OCI-LY7 (cell line): ENCODE data around the gene NEB. TPM values are rescaled to one million over a fixed set of nuclear protein-coding genes. Genes with fewer than 3 reads are reported as not detected.
A peak's percentile ranks its signal among the peaks of the same experiment; 100 is the strongest.

Source experiments
- BruUV-seq: library from RNA; stranded (reverse); fragments of 400-500 nt; replicated peaks from 2 replicates; lab custom pipeline; 2021; lab: Mats Ljungman, UMichigan
- CTCF ChIA-PET: fragments of 300-600 bp; sonication (Branson Sonifier 250); formaldehyde crosslinking; loops from one replicate; lab custom pipeline; 2022; ENCODE audit warnings: antibody characterized with exemption; ENCODE audit not compliant: unreplicated experiment; lab: Charles Lee
- POLR2A ChIA-PET: fragments of 300-600 bp; sonication (Branson Sonifier 250); formaldehyde crosslinking; loops from one replicate; lab custom pipeline; 2022; ENCODE audit warnings: antibody characterized with exemption; lab: Charles Lee
- DNase-seq: peaks from one replicate; pipeline ENCODE4 v3.0.0-alpha.2; 2015; ENCODE audit warnings: low spot score
- H2AFZ ChIP-seq: fragments of 200-600 bp; sonication (generic), shearing (Covaris generic); 2 replicates; pipeline ENCODE4 v1.6.1; 2014; ENCODE audit warnings: mild to moderate bottlenecking, antibody characterized with exemption, low read length, moderate library complexity
- H3K27ac ChIP-seq: fragments of 200-600 bp; sonication (generic); 2 replicates; pipeline ENCODE4 v1.5.1; 2014; ENCODE audit warnings: mixed run types, low read depth, mild to moderate bottlenecking, moderate library complexity, low read length, inconsistent platforms; ENCODE audit not compliant: poor library complexity, severe bottlenecking
- H3K36me3 ChIP-seq: fragments of 200-600 bp; sonication (generic); 2 replicates; pipeline ENCODE4 v1.6.1; 2014; ENCODE audit warnings: mild to moderate bottlenecking, antibody characterized with exemption, low read length, moderate library complexity, mixed read lengths; ENCODE audit not compliant: insufficient read depth
- H3K4me1 ChIP-seq: fragments of 200-600 bp; sonication (generic); 2 replicates; pipeline ENCODE4 v1.5.1; 2014; ENCODE audit warnings: mild to moderate bottlenecking, low read length; ENCODE audit not compliant: insufficient read depth, poor library complexity, severe bottlenecking
- H3K4me2 ChIP-seq: fragments of 200-600 bp; sonication (generic); 2 replicates; pipeline ENCODE4 v1.6.1; 2014; ENCODE audit warnings: mild to moderate bottlenecking, low read length
- H3K4me3 ChIP-seq: fragments of 200-600 bp; sonication (generic); 2 replicates; pipeline ENCODE4 v1.5.1; 2014; ENCODE audit warnings: mild to moderate bottlenecking, low read depth, low read length; ENCODE audit not compliant: poor library complexity, severe bottlenecking
- H3K79me2 ChIP-seq: fragments of 200-600 bp; sonication (generic); 2 replicates; pipeline ENCODE4 v1.6.1; 2016; ENCODE audit warnings: low read depth, mild to moderate bottlenecking, low read length, moderate library complexity, mixed read lengths; ENCODE audit not compliant: insufficient read depth
- H3K9me2 ChIP-seq: fragments of 200-600 bp; sonication (generic); 2 replicates; pipeline ENCODE4 v1.6.1; 2016; ENCODE audit warnings: mild to moderate bottlenecking, low read length, mixed read lengths; ENCODE audit not compliant: insufficient read depth
- H3K9me3 ChIP-seq: fragments of 200-600 bp; sonication (generic); 2 replicates; pipeline ENCODE4 v1.6.1; 2014; ENCODE audit warnings: mild to moderate bottlenecking, mixed run types, low read length, mixed read lengths
- H4K20me1 ChIP-seq: fragments of 200-600 bp; sonication (generic); 2 replicates; pipeline ENCODE4 v1.6.1; 2014; ENCODE audit warnings: mild to moderate bottlenecking, antibody characterized with exemption, low read length, moderate library complexity, mixed read lengths; ENCODE audit not compliant: insufficient read depth
- CTCF ChIP-seq: fragments of 200-600 bp; sonication (generic); conservative IDR thresholded peaks from 2 replicates; pipeline ENCODE4 v1.5.1; 2014; ENCODE audit warnings: mild to moderate bottlenecking, antibody characterized with exemption, low read length, moderate library complexity, mixed read lengths
- EZH2phosphoT487 ChIP-seq: fragments of 200-600 bp; sonication (generic); IDR thresholded peaks from 2 replicates; pipeline ENCODE4 v1.6.1; 2018; ENCODE audit warnings: low read depth, borderline replicate concordance, mild to moderate bottlenecking, mixed run types, antibody characterized with exemption, low read length, moderate library complexity, mixed read lengths
- intact Hi-C: fragments of 100-400 bp; cut with micrococcal nuclease; formaldehyde crosslinking; loops from one replicate; pipeline ENCODE4 v1.10.0; 2022; ENCODE audit not compliant: unreplicated experiment
- total RNA-seq, 2 experiments: library from RNA; depleted of rRNA in 1 of 2; stranded (reverse); fragments of >200 nt in 1 of 2; shearing (Covaris generic) in 1 of 2; gene quantifications; 2 replicates each; pipeline ENCODE4 v1.2.3, GENCODE V29; 2014 to 2022

The NEB gene
- total RNA-seq, 2 experiments from 2014 or later = 0.04 to 0.38 TPM

- Histone ChIP-seq H3K4me1 (peaks cover 65% of the 10 kb centered on the region), H4K20me1 (no peaks in the 10 kb centered on the region), H3K36me3 (peaks cover 3% of the 10 kb centered on the region; the same call in 1 of the 2 replicates), H3K9me3 (no peaks in the 10 kb centered on the region), H3K79me2 (no peaks in the 10 kb centered on the region), H3K4me3 (no peak overlapping the region), H3K27ac (no peak overlapping the region), H2AFZ (no peak overlapping the region), H3K4me2 (no peak overlapping the region), H3K9me2 (no peaks in the 10 kb centered on the region)
- intact Hi-C loops = no loop called here
- CTCF ChIA-PET = no interaction called here
- TF ChIP-seq CTCF = no peak
- TF ChIP-seq EZH2phosphoT487 = no peak
- no TSS peak for BruUV-seq
- no peak for DNase-seq
- POLR2A ChIA-PET = interaction anchor here (0.6 to 1.9 kb wide), 3 partner anchors 14 to 58 kb away, joined by 3 to 5 read pairs (median 5); partner anchors contain the start of gene ARL5A
Observed at GRCh38 chr2:151769606-151770005, 35.3 kb upstream of the NEB start.

GRCh38 chr2:151767536-151767935 lies 33.3 kb upstream of the NEB start:
- no peaks in the 10 kb centered on the region for H3K9me2 ChIP-seq
- no peaks in the 10 kb centered on the region for H3K9me3 ChIP-seq
- H3K79me2 ChIP-seq = no peaks in the 10 kb centered on the region
- POLR2A ChIA-PET = interaction anchor here (1.1 to 1.6 kb wide), 3 partner anchors 10 to 32 kb away, joined by 3 to 4 read pairs (median 4); no protein-coding TSS in a partner anchor
- CTCF ChIA-PET = no interaction called here
- H3K27ac ChIP-seq = no peak overlapping the region
- no peak overlapping the region for H3K4me2 ChIP-seq
- no peak overlapping the region for H3K4me3 ChIP-seq
- H3K36me3 ChIP-seq = peaks cover 3% of the 10 kb centered on the region; the same call in 1 of the 2 replicates
- peak overlapping the region; percentile 72; the same call in 1 of the 2 replicates for H2AFZ ChIP-seq
- BruUV-seq = no TSS peak
- H3K4me1 ChIP-seq = peaks cover 51% of the 10 kb centered on the region
- no peaks in the 10 kb centered on the region for H4K20me1 ChIP-seq
- no peak for DNase-seq
- intact Hi-C loops = no loop called here
- TF ChIP-seq CTCF = no peak
- TF ChIP-seq EZH2phosphoT487 = no peak

- Histone ChIP-seq H3K9me3 (no peaks in the 10 kb centered on the region), H3K27ac (peak overlapping the region; percentile 52), H2AFZ (peak overlapping the region; percentile 72; the same call in 1 of the 2 replicates), H3K4me1 (peaks cover 42% of the 10 kb centered on the region), H3K4me2 (peak overlapping the region; percentile 48), H3K9me2 (no peaks in the 10 kb centered on the region), H3K4me3 (no peak overlapping the region), H3K79me2 (no peaks in the 10 kb centered on the region), H4K20me1 (no peaks in the 10 kb centered on the region), H3K36me3 (peaks cover 3% of the 10 kb centered on the region; the same call in 1 of the 2 replicates)
- TF ChIP-seq CTCF (no peak), EZH2phosphoT487 (no peak)
- no TSS peak for BruUV-seq
- peak; percentile 58 for DNase-seq
- CTCF ChIA-PET = interaction anchor here (0.6 kb wide), 1 partner anchor 286 kb away, joined by 3 read pairs; no protein-coding TSS in a partner anchor
- POLR2A ChIA-PET = interaction anchor here (0.6 to 1.6 kb wide), 7 partner anchors 11 to 87 kb away, joined by 3 to 5 read pairs (median 4); no protein-coding TSS in a partner anchor
- intact Hi-C loops = no loop called here
Observed at GRCh38 chr2:151766437-151767153, 32.3 kb upstream of the NEB start.
